GM12874 (cell line): Measurements from ENCODE around the gene GEMIN7.

Experiments used
- TF ChIP-seq, protein P1 (sequence below): IDR thresholded peaks from 2 replicates; pipeline ENCODE4 v1.5.1; 2011; ENCODE audit warnings: low read depth, mild to moderate bottlenecking, control low read depth, low read length, moderate library complexity; ENCODE audit not compliant: insufficient read depth

GEMIN7 gene

DNA sequence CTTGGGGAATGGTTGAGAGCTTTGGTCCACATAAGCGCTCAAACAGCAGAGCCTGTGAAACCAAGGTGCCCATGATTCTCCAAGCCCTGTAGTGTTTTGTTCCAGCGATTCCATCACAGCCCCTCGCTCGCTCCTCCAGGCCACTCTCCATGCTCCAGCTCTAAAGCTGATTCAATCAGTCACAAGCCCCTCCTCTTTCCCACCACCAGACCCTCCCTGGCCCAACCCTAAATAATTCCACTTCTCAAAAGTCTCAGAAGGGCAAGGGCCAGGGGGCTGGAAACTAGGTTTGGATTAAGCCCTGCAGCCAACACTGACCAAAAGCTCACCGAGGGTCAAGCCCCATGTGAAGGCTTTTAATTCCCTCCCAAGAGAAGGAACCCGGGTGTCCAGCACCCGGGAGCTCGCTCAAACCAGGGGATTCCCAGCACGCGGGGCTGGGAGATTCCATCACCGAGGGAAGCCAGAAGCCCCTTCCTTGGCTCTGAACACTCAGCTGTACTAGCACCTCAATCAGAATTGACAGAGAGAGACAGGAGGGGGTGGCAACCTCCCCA, 4.2 kb upstream of the GEMIN7 start:
- TF ChIP-seq, protein P1, sequence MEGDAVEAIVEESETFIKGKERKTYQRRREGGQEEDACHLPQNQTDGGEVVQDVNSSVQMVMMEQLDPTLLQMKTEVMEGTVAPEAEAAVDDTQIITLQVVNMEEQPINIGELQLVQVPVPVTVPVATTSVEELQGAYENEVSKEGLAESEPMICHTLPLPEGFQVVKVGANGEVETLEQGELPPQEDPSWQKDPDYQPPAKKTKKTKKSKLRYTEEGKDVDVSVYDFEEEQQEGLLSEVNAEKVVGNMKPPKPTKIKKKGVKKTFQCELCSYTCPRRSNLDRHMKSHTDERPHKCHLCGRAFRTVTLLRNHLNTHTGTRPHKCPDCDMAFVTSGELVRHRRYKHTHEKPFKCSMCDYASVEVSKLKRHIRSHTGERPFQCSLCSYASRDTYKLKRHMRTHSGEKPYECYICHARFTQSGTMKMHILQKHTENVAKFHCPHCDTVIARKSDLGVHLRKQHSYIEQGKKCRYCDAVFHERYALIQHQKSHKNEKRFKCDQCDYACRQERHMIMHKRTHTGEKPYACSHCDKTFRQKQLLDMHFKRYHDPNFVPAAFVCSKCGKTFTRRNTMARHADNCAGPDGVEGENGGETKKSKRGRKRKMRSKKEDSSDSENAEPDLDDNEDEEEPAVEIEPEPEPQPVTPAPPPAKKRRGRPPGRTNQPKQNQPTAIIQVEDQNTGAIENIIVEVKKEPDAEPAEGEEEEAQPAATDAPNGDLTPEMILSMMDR: no peak

DNA sequence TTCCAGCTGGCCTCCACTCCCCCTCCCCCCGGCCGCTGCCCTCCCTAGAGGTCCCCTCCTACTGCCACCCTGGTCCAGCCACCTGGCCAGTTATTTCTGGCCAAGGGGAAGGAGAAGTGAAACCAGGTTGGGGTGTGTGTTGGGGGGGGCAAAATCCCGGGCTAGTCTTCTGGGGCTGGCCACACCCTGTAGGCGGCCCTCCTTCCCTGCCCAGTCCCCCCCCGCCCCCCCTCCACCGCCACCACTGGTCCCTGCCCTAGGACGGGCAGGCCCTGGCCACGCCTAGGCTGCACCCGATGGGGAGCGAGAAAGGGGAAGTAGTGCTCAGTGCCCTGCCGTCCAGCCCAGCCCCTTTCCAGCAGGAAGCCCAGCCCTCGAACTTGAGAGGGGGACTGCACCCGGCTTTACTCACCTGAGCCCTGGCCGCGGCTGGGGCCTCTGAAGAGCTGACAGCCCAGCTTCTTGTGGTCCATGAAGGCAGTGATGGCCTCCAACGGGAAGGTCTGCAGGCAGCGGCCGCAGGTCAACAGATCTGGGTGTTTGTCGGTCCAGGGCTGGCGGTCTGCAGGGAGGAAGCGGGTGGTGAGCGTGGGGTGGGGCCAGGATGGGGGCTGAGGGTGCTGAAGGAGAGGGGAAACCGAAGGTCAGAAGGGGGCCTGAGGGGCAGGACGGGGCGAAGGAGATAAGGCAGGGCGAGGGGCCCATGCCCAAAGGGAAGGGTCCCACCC, 3.6 kb upstream of the GEMIN7 start:
- TF ChIP-seq, protein P1: no peak

DNA sequence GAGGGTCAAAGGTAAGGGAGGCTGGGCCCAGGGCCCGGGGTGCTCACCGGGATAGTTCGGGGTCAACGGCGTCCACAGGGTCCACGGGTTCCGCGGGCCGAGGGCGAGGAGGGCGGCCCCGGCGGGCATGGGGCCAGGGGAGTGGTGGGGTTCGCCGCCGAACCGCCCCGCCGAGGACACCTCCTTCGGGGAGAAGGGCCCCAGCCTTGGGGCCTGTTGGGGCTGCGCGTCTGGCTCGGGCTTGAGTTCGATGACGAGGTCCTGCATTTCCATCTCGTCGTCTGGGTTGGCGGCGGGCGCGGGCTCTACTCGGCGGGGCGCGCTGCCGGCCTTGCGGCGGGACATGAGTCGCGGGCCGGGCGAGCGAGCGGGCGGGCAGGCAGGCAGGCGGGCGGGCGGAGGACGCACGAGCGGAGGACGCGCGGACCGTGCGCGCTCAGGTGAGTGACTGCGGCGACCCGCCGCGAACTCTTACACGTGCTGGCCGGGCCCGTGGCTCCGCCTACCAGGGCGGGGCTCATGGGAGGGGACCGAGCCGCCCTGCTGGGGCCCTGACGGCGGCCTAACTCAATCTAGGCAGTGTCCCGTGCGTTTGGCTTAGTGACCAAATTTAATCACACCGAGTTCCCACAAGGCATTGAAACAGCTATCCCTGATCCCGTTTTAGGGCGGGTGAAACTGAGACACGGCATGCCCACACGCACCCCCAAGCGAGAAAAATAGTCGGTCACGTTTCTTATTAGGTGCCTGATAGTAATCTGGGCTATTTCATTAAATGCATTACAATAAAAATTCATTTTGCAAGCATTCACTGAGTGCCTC, 2.8 kb upstream of the GEMIN7 start, which contains the start of gene ZNF296:
TSS of gene ZNF296 (minus strand) at position 450 of the 822 bp plus-strand sequence. CDS start at position 345, 105 bp downstream.
- TF ChIP-seq, protein P1: no peak

DNA sequence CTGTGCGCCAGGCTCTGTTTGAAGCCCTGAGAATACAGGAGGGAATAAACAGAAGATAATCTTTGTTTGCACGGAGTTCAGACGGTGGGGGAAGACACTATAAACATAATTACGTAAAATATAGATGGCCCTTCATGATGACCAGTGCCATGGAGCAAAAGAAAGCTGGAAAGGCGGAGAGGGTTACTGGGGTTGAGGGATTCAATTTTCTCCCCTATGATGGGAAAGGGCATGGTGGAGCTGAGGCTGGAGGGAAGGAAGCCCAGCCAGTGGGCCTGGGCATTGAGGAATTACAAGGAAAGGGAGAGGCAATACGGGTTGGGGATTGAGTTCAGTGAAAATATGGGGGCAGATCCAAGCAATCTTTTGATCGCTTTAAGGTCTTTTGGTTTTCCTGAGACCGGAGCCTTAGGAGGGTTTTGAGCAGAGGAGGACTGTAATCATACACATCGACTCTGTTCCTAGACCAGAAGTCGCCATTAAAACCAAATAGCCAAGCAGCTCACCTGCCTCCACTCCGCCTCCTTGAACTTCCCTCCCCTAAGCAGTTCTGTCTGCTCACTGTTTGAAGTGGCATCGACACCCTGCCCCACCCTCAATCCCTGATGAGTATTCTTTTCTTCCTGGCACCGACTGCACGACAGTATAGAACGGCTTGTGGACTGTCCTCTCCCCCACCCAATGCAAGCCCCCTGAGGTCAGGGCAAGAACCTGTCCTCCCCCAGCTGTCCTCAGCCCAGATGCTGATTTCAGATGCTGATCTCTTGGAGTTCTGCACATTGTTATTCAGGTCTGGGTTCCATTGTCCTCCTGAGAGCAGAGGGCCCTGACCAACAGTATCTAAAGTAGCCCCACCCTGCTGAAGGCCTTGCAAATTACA, 2.0 kb upstream of the GEMIN7 start:
- TF ChIP-seq, protein P1: no peak

DNA sequence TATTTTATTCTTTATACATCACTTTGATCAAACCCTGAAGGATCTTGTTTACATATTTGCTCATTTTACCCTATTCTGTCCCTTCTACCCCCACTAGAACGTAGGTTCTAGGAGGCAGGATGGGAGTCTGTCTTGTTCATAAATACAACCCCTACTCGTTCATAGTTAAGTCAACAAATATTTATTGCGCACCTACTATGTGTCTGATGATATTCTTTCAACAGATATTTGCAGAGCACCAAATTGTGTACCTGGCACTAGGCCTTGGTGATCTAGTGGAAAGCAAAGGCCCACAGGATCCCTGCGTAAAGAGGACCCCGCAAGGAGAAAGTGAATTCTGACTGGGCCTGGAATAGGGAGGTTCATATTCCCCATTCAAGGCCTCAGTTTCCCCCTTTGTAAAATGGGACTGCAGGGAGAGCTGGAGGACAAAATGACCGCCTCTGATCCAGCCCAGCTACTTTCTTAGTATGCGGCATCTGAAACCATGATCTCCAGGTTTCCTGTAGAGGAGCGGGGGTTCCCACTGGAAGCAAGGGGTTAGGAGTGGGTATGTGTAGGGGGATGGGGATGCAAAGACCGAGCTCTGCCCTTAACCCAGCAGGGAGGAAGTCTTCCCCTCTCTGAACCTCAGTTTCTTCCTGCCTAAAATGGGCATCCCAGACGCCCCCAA, 534 bp upstream of the GEMIN7 start:
- TF ChIP-seq, protein P1: no peak

DNA sequence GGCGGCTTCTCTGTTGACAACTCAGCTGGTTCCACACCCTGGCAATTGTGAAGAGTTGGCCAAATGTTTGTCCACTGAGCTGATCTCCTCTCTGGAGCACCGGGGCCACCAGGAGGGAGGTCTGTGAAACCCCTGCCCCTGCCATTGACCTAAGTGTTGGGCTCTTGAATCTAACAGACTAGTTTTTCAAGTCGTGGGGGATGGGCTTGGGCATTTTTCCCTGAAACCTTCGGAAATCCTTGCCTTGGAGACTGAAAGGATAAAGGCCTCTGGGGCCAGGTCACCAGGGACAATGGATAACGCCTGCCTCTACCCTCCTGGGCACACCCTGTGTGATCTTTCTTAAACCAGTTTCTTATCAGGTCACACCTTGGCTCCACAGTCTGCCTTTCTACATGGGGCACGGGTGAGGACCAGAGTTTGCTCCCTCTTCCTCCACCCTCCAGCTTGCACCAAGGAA, 881 bp downstream of the GEMIN7 start:
- TF ChIP-seq, protein P1: no peak
